Measurements from ENCODE around the gene LMBR1L.
"Not testable (repeated sequence)": the region's sequence is repeated elsewhere in the genome, so short reads cannot be mapped to it uniquely, and the experiment has no call there.

Gene LMBR1L

DNA sequence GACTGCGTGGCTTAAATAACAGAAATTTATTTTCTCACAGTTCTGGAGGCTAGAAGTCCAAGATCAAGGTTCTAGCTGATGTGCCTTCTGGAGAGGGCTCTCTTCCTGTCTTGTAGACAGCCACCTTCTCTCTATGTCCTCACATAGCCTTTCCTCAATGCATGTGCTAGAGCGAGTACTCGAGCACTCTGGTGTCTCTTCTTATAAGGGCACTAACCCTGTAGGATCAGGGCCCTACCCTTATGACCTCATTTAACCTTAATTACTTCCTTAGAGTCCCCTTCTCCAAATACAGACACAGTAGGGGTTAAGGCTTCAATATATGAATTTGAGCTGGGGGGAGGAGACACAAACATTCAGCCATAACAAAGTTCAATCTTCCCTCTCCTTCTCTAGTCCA, 26.2 kb downstream of the LMBR1L start:
- DNase-seq = no peak

DNA sequence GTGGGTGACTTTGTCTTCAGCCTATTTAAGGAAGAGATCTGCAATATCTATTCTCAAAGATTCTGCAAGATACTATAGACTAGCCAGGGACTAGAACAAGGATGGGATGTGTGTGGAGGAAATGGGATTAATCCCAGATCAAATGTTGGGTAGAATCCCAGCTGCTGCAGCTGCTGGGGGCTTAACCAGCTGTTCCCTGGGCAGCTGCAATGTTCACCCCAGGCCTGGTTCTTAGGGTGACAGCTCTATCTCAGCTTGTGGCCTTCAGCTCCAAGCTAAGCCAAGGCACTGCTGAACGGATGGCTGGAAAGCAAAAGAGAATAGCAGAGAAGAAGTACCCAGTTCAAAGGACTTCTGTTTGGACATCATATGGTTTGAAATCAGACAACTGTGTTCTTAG, 30.9 kb downstream of the LMBR1L start:
- no peak for DNase-seq

DNA sequence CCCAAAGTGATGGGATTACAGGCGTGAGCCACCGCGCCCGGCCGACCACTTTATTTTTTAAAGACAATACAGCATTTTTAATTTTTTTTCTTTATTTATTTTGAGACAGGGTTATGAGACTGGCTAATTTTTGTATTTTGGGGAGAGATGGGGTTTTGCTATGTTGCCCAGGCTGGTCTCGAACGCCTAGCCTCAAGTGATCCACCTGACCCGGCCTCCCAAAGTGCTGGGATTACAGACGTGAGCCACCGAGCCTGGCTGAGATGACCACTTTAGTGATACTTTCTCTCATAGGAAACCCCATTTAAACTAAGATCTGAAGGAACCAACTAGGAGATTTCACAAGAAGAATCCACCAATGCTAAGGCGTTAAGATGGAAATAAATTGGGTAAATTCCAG, 39.7 kb downstream of the LMBR1L start:
- DNase-seq = no peak

DNA sequence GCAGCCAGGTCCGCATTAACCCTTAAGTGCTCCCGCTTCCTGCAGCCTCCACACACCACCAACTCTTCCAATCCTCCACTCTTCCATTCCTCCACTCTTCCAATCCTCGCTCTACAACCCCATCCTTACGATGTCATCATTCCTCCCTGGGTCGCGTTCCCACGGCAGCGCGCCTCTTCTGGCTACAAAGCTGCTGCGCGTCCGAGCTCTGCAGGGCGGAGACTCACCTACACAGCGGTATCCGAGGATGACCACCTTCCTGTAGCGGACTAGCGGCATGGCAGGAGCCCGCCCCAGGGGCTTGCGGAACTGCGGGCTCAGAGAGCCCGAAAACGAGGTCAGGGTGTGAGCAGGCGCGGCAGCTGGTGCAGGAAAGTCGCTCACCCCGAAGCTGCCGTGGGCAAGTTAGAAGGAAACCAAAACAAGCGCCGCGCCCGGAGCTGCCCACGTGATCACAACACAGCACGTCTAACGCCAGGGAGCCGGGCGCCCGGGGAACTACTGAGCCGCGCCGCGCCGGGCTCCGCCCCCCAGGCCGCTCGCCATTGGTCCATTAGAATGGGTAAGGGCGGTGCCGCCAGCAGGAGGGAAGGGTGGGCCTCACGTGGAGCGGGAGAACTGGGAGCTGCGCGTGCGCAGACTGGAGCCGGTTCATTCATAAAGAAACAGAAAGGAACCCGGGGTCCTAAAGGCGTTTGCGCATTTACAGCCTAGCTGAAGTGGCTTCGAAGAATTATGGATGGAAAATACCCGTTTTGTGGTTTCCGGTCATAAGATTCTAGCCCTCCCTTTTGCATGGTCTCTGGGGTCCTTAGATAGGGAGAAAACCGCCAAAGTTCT, 40.9 kb downstream of the LMBR1L start, which contains the start of gene RHEBL1:
Gene RHEBL1, minus strand, starts transcription at position 473 of the 840 bp plus-strand sequence. Its CDS starts 194 bp downstream, at position 279.
- peak; percentile 90 for DNase-seq

DNA sequence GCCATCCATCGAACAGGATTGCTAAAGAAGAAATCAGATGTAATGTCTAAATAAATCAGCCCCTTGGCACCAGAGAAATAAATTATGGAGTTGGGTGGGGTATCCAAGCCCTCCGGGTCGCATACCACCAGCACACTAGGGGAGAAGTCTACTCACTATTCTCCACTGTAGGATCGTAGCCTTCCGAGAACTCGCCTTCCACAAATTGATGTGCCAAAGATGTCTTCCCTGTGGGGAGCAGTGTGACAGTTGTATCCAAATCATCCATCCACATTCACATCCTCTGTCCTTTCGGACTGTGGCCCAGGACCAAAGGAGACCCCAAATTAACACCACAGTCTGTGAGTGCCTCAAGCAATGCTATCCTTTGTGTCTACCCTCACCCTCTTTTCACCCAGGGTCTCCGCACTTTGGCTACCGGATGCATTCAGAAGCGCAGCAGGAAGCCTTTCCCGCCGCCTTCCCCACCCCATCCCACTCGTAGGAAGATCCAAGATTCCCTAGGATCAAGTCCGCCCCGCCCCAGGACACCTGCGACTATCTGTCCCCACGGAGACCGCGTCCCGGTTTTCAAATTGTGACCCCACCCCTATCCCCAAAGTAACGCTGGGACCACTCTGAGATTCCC, 41.7 kb downstream of the LMBR1L start:
- DNase-seq = peak; percentile 32

DNA sequence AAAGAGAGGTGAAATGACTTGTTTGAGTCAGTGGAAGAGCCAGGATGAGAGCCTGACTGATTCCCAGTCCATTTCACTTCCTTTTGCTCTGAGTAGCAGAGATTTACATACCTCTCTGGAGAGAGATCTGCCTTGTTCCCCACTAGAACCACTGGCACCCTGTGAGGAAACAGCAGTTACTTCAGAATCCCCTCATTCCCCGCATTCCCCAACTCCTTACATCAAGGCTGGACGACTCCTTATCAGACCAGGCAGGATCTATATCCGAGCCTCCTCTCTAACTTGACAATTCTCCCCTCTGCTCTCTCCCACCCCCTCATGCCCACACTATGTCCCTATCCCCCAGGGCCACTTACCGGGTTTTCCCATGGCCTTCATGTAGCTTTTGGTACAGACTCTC, 44.5 kb downstream of the LMBR1L start:
- no peak for DNase-seq

DNA sequence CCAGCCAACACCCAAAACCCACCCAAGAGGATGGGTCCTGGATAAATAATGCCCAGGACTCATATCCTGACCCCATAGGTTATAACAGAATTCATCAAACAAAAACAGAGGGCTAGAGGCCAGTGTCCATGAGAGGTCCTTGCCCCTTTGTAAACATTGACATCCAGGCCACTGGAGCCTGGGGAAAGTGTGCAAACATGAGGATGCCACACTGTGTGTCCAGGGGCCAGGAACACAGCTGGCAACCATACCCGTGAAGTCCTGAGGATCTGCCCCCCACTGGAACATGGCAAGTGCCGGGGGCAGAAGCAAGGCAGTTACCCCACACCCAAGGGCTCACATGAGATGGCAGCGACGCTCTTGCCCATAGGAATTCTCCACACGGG, 45.9 kb downstream of the LMBR1L start:
- no peak for DNase-seq

DNA sequence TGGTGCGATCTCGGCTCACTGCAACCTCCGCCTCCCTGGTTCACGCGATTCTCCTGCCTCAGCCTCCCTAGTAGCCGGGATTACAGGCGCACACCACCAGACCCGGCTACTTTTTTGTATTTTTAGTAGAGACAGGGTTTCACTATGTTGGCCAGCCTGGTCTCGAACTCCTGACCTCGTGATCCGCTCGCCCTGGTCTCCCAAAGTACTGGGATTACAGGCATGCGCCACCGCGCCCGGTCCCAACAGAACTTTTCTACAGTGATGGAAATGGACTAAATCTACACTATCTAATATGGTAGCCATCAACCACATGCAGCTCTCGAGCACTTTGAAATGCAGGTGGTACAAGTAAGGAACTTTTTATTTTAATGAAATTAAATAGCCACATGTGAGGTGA, 48.7 kb downstream of the LMBR1L start:
- not testable (repeated sequence) for DNase-seq

DNA sequence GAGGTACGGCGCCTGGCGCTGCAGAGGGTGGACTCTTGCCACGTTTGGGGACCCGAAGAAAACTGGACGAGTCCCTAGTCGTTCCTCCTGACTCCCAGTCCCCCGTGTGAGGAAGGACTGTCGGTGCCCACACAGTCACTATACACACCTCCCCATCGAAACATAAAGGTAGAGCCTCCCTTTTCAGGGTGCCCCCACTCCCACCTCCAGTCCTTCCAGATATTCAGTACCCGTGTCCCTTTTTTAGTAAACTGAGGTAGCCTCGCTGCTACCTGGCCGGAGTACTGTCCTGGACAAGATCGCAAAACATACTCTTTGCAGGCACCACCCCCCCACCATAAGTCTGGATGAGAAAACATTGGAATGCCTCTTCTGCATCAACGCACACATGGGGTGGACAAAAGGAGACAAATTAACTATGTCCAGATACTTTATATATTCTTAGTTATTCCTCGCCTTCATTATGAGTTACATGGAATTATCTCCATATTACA, 49.4 kb downstream of the LMBR1L start:
- no peak for DNase-seq

DNA sequence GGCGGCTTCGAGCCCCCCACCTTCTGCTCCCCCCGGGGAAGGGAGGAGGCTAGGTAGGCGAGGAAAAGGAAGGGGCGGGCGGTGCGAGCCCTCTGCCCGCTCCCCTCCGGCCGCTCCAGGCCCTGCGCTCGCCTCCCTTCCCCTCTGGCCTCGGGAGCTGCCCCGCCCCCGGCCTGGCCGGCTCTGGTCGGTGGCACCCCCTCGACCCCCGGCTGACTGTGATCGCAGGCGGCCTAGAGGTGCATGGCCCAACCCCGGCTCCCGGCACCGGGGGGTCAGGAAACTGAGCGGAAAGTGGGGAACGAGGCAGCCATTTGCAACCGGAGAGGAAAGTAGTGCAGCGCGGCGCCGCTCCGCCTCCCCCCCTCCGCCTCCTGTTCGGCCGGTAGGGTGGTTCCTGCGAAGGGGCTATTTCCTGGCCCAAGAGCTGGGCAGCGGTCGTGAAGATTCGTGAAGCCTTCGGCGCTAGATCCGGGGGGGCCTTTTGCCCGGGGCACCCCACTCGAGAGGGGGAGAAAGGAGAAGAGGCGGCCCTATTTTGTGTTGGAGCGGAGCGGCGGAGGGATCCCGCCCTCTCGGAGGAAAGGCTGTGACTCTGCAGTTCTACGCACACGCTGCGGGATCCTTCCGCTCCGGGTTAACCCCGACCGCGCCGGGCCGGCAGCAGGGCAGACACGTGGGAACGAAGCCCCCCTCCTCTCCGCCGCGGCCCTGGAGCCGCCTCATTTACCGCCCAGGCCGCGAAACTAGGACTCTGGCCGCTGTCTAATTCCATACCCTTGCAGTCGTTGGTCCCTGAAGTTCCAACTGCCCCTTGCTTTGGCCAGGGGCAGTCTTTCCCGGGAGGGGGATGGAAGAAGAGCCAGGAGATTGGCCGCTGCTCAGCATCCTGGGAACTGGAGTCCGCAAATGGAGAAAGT, 50.1 kb downstream of the LMBR1L start, which contains the start of gene KMT2D:
Gene KMT2D, minus strand, starts transcription at position 558 of the 920 bp plus-strand sequence. CDS start 5,470 bp downstream, outside the sequence.
- peak; percentile 64 for DNase-seq

DNA sequence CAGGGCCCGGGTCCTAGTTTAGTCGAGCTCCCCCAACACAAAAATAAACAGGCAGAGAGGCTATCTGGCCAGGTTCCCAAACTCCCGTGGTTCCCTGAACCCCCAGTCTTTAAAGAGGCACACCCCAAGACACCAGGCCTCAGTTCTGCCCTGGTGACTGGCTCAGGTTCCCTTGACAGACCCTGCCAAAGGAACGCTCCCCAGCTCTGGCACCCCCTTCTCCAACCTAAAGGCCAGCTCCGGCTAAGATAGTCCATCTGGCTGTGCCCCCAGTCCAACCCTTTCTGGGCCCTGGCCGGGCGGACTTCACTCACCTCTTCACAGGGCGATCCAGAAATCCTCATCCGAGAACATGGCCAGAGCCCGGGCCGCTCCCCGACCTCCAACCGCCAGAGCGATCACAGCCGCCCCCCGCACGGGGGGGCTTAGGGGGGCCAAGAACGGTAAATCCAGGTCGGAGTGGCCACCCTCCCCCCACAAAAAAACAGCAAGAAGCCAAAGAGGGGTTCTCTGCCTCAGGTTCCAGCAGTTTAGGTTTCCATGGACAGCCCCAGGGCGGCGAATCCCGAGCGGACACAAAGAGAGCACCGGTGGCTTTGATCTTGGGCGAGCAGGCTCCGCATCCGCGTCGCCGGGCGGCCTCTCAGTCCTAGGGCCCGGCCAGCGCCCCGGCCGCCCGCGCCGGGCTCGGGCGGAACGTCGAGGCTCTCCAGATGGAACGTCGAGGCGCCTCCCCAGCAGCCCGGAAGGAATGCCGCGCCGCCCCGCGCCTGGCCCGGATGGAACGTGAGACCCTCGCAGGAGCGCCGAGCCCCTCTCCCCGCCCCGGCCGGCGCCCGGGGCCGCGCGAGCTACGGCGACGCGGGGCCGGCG, 51.1 kb downstream of the LMBR1L start:
- no peak for DNase-seq

DNA sequence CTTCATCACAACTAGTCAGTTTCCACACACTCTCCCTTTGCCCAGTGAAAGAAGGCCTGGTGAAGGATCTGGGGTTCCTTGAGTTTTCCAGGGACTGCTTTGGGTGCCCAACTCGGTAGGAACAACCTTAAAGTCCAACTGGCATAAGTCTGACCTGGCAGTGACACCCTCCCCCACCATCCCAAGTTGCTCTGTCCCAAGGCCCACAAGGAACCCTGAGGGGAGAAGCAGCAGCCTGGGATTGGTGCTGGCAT, 51.7 kb downstream of the LMBR1L start:
- DNase-seq = no peak

DNA sequence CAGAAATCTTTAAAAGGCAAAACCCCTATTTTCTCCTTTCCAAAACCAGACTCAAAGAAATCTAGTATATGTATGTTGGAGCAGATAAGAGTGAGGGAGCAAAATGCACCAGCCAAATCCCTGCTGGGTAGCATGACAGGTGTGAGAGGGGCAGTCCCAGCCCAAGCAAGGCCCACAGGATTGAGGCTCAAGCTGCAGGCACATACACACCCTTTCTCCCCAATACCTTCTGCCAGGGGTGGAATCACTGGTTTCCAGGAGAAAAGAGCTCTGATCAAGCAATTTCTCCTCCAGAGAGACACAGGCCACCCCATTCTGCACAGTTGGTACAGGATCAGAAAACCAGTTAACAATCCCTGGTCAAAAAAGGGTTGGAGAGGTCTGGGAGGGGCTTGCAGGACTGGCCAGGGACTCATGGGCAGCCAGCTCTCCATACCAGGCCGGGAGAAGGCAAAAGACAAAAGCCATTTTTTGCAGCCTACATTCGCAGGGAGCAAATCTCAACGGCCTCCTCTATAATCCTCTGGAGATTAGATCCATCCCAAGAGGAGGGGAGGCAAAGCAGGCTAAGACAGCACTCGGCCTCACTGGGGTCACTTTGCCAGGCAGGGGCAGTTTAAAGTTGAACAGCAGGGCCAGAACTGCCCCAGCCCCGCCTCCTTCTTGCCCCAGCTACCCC, 52.1 kb downstream of the LMBR1L start:
- DNase-seq = no peak

DNA sequence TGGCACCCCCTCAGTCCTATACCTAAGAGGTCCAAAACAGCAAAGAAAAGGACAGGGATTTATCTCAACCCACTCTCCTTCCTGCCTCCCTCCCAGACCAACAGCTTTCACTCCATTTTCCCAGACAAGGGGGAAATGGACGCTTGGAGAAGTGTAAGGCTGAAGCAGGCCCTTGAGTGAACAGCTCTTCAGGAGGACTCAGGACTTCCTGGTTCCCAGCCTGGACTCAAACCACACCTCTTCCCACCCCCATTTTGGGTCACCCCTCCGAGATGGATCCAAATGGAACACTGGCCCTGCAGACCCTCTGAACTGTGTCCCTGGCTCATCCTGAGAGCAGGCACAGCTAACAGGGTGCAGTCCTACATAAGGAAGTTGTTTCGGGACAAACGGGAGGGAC, 52.8 kb downstream of the LMBR1L start:
- no peak for DNase-seq

DNA sequence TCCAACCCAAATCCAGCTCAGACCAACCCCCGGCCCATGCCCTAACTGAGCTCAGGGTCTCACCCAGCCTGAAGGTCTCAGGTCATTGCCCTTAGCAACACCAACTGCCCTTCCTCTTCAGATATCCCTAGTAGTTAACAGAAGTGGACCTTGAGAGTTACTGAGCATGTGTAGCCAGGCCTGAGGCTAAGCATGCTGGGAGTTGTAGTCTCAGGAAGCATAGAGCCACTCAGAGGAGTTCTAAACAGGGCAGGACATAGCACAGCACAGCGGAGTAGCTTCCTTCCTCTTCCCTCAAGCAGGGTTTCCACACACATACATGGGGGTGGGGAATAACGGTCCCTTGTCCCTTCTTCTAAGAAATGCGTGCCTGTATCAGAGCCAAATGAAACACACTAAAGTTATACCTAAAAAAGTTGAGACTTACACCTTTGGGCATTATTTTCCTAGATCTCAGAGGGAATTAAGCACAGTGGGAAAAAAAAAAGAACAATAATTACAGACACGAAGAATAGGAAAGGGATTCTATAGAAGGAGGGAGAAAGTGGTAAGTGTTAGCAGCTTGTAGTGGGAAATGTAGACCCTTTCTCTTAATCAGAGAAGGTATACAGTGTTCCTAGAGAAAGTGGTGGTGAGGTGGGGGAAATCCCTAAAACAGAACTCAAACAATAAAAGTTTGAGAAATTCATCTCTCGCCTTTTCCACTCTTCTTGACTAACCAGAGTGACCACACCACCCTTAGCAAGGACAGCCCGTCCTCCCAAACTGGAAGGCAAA, 54.5 kb downstream of the LMBR1L start:
- DNase-seq = no peak

DNA sequence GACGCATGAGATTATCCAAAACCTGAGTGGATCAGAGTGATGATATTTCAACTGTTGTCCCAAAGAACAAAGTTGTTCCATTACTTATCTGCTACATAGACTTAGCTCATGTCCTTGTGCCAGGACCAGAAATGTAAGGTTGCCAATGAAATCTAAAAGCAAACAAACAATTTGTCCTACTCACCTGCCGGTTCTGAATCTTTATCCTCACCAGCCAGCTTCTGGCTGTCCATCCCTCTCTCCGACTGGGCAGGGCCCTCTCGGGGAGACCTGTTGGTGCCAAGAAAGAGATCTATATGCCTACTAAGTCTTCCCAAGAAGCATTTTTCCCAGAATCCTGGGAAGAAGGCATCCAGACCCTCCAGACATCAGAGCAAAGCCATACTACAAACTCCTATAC, 55.6 kb downstream of the LMBR1L start:
- no peak for DNase-seq

DNA sequence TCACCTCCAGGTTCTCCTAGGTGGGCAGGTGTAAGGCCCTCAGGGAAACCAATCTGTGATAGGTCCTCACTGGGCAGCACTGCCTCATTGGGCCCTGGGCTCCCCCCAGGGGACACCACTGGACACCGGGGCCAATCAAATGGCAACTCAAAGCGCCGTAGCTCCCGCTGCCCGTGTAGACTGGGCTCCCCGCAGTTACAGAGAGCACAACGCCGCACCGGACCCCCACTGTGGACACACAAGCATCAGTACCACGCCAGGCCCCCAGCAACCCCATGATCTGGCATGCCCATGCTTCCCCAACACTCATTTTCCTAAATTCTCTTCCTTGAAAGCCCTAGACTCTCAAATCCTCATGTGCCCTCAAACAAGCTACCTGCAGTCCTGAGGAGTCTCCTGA, 56.1 kb downstream of the LMBR1L start:
- DNase-seq = no peak

DNA sequence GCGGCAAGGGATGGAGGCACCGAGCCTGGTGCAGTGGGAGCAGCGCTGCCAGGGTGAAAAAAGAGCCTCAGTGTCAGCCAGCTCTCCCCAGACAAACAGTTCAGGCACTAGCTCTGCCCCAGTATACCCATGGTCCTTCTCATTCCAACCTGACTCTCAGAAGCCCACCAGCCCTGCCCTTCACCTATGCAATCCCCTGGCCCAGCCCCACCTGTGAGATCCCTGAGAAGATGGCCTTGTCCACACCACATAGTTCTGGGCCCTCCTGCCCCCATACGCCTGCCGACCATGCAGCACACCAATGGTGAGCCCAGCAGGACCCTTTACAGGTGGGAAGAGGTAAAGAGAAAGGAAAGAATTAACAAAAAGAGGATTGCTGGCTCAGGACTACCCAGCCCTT, 56.6 kb downstream of the LMBR1L start:
- no peak for DNase-seq

DNA sequence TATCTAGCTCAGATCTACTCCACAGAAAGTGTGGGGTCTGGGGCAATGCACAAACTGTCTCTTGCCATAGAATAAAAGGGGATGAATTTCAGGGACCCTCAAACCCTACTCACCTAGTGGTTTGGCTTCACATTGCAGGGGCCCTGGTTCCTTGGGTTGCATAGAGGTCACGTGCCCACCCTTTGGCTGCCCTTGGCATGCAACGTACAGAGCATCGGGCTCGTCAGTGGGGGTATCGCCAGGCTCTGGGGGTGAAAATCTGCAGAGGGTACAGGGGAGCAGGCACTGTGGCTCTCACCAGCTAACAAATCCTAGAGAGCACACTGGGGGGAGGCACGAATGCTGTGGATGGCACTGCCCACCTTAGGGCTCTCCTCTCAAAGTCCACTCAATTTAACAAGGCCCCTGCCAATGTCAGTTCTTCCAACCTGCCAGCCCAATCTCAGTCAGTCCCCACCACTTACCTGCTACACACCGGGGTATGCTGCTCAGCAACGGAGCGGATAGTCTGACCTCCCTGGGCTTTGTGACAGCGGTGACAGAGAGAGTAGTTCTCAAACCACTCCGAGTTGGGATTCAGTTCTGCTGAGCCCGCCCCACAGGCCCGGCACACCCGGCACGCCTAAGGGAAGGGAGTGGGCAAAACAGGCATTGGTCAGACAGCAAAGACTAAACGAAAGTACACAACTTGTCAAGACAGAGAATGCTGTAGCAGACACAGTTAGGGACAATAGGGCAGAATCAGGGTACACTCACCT, 58.0 kb downstream of the LMBR1L start:
- DNase-seq = no peak

DNA sequence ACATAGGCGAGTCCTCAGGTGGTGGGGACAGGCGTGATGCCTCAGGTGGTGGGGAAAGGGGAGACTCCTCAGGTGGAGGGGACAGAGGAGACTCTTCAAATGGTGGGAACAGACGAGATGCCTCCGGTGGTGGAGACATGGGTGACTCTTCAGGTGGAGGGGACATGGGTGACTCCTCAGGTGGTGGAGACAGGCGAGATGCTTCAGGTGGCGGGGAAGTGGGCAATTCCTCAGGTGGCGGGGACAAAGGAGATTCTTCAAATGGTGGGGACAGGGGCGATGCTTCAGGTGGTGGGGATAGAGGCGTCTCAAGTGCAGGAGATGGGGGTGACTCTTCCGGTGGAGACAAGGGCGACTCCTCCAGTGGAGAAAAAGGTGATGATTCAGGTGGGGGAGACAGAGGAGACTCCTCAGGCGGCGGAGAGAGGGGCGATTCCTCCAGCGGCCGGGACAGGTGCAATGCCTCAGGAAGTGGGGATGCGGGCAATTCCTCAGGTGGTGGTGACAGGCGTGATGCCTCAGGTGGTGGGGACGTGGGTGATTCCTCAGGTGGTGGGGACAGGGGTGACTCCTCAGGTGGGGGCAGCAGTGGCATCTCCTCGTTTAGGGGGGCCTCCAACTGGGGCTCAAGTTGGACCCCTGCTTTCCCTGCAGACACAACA, 58.7 kb downstream of the LMBR1L start:
- no peak for DNase-seq

All from NCI-H2227 treated with DMSO at 0.1 percent for 48 hours (cell line).